Endothelial cell (in vitro differentiated cells): ENCODE results near the gene PIGZ. TPM values are rescaled to one million over a fixed set of nuclear protein-coding genes. Genes with fewer than 3 reads are reported as not detected.
"Not testable (repeated sequence)": the region's sequence is repeated elsewhere in the genome, so short reads cannot be mapped to it uniquely, and the experiment has no call there.

Experiments used
- DNase-seq: peaks from one replicate; pipeline ENCODE4 v3.0.0; 2021; ENCODE audit warnings: low spot score
- H3K27ac Mint-ChIP-seq: one replicate; pipeline ENCODE4 v1.8.0; 2021; ENCODE audit warnings: mixed read lengths, inconsistent platforms; ENCODE audit not compliant: unreplicated experiment
- H3K27me3 Mint-ChIP-seq: one replicate; pipeline ENCODE4 v1.8.0; 2021; ENCODE audit warnings: mild to moderate bottlenecking, moderate library complexity, mixed read lengths, inconsistent platforms; ENCODE audit not compliant: unreplicated experiment
- H3K36me3 Mint-ChIP-seq: one replicate; pipeline ENCODE4 v1.8.0; 2021; ENCODE audit warnings: mild to moderate bottlenecking, low read depth, mixed read lengths, inconsistent platforms; ENCODE audit not compliant: unreplicated experiment
- H3K4me1 Mint-ChIP-seq: one replicate; pipeline ENCODE4 v1.8.0; 2021; ENCODE audit warnings: mild to moderate bottlenecking, mixed read lengths, inconsistent platforms; ENCODE audit not compliant: unreplicated experiment
- H3K4me3 Mint-ChIP-seq: one replicate; pipeline ENCODE4 v1.8.0; 2021; ENCODE audit warnings: mild to moderate bottlenecking, mixed read lengths, inconsistent platforms; ENCODE audit not compliant: unreplicated experiment
- H3K9me3 Mint-ChIP-seq: one replicate; pipeline ENCODE4 v1.8.0; 2021; ENCODE audit warnings: mixed read lengths, inconsistent platforms; ENCODE audit not compliant: unreplicated experiment
- total RNA-seq: library from RNA; stranded (reverse); fragmentation: NEBNext Ultra II Directional; extraction: Animal tissue kit (Norgen Biotek cat#: 25700); gene quantifications from one replicate; pipeline ENCODE4 v1.2.1, GENCODE V29; 2021; ENCODE audit not compliant: unreplicated experiment
- TF ChIP-seq, protein P1 (sequence below): fragments of 200-600 bp; sonication (generic); IDR thresholded peaks from one replicate; pipeline ENCODE4 v1.5.0; 2021; ENCODE audit warnings: antibody characterized with exemption; ENCODE audit not compliant: unreplicated experiment

The PIGZ gene
- total RNA-seq, 1 donor from 2014 or later, result 3.5 TPM

DNA sequence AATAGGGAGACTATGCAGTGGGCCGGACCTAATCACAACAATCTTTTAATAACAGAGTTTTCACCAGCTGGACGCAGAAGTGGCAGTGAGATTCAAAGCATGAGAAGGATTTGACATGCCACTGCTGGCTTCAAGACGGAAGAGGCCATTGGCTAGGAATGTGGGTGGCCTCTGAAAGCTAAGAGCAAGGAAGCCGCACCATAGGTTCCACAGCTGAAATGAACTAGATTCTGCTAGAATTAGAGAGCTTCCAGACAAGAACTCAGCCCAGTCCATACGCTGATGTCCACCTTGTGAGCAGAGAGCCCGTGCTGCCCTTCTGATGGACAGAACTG lies 19.4 kb downstream of the PIGZ start:
- H3K4me3 Mint-ChIP-seq, result no peak overlapping the region
- no peak for DNase-seq
- TF ChIP-seq, protein P1, sequence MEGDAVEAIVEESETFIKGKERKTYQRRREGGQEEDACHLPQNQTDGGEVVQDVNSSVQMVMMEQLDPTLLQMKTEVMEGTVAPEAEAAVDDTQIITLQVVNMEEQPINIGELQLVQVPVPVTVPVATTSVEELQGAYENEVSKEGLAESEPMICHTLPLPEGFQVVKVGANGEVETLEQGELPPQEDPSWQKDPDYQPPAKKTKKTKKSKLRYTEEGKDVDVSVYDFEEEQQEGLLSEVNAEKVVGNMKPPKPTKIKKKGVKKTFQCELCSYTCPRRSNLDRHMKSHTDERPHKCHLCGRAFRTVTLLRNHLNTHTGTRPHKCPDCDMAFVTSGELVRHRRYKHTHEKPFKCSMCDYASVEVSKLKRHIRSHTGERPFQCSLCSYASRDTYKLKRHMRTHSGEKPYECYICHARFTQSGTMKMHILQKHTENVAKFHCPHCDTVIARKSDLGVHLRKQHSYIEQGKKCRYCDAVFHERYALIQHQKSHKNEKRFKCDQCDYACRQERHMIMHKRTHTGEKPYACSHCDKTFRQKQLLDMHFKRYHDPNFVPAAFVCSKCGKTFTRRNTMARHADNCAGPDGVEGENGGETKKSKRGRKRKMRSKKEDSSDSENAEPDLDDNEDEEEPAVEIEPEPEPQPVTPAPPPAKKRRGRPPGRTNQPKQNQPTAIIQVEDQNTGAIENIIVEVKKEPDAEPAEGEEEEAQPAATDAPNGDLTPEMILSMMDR, result no peak
- peak overlapping the region; percentile 24 for H3K27ac Mint-ChIP-seq
- no peaks in the 10 kb centered on the region for H3K9me3 Mint-ChIP-seq
- H3K4me1 Mint-ChIP-seq, result no peaks in the 10 kb centered on the region
- H3K36me3 Mint-ChIP-seq, result peaks cover 17% of the 10 kb centered on the region
- peaks cover 15% of the 10 kb centered on the region for H3K27me3 Mint-ChIP-seq

GRCh38 chr3:196948442-196949284 lies 20.0 kb downstream of the PIGZ start:
- Mint-ChIP-seq H3K4me1 (peaks cover 4% of the 10 kb centered on the region), H3K36me3 (peaks cover 17% of the 10 kb centered on the region), H3K9me3 (no peaks in the 10 kb centered on the region), H3K27ac (peak overlapping the region; percentile 24), H3K4me3 (no peak overlapping the region), H3K27me3 (peaks cover 15% of the 10 kb centered on the region)
- TF ChIP-seq, protein P1, result no peak
- DNase-seq, result no peak

DNA sequence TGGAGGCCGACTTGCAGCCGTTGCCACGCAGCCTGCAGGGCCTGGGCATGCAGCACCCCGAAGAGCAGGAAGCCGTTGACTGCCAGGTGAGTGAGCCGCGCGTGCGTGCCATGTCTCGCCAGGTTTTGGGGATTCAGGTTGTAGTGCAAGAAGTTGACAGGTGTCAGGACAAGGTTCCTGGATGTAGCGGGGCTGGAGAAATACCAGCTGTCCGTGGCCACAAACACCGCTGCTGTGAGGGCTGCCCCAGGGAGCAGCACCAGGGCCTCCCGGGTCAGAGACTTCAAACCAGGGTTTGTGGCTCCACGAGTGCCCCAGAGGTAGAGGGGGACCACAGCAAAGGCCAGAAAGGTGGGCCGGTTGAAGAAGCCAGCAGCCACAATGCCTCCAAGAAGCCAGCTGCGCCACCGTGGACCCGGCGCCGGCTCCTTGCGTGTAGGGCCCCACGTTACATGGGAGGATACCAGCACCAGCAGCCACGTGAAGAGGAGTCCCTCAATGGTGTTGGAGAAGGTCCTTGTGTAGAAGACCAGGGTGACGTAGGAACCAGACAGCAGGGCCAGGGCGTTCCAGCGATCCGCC lies 20.7 kb downstream of the PIGZ start:
- Mint-ChIP-seq H3K9me3 (no peaks in the 10 kb centered on the region), H3K4me3 (no peak overlapping the region), H3K27ac (no peak overlapping the region), H3K36me3 (peaks cover 17% of the 10 kb centered on the region), H3K27me3 (peaks cover 19% of the 10 kb centered on the region), H3K4me1 (peaks cover 12% of the 10 kb centered on the region)
- TF ChIP-seq, protein P1, result no peak
- DNase-seq, result no peak

- peaks cover 17% of the 10 kb centered on the region for H3K36me3 Mint-ChIP-seq
- peaks cover 19% of the 10 kb centered on the region for H3K27me3 Mint-ChIP-seq
- no peak overlapping the region for H3K4me3 Mint-ChIP-seq
- H3K27ac Mint-ChIP-seq, result no peak overlapping the region
- H3K4me1 Mint-ChIP-seq, result peaks cover 14% of the 10 kb centered on the region
- DNase-seq, result no peak
- H3K9me3 Mint-ChIP-seq, result no peaks in the 10 kb centered on the region
- TF ChIP-seq, protein P1, result no peak
Measured at GRCh38 chr3:196947136-196947859, 21.3 kb downstream of the PIGZ start.

- Mint-ChIP-seq H3K4me1 (peaks cover 23% of the 10 kb centered on the region), H3K4me3 (peak overlapping the region; percentile 80), H3K27ac (peak overlapping the region; percentile 63), H3K27me3 (peaks cover 18% of the 10 kb centered on the region), H3K36me3 (peaks cover 17% of the 10 kb centered on the region)
- DNase-seq, H3K9me3 Mint-ChIP-seq: not testable (repeated sequence)
Measured at GRCh38 chr3:196944037-196944790, 24.4 kb downstream of the PIGZ start.
